ENCODE measurements around the gene GAS2L3.

The GAS2L3 gene

GRCh38 chr12:100661300-100661951 is 87.9 kb downstream of the GAS2L3 start:
- DNase-seq (ENCODE audit: extremely low spot score): no peak
- no peak for TF ChIP-seq LEF1 (IDR thresholded peaks at IDR 0.05; ENCODE audit: borderline replicate concordance)
- TF ChIP-seq FOXM1 (IDR thresholded peaks at IDR 0.05; ENCODE audit: borderline replicate concordance): no peak
- TF ChIP-seq NFRKB (IDR thresholded peaks at IDR 0.05): no peak
- no peak for TF ChIP-seq SUZ12 (IDR thresholded peaks at IDR 0.05)
- TF ChIP-seq ZNF384 (IDR thresholded peaks at IDR 0.05): no peak
- TF ChIP-seq PKNOX1 (IDR thresholded peaks at IDR 0.05): no peak
- CTCF ChIA-PET: no interaction called here
- POLR2A ChIA-PET: no interaction called here

- no peak for DNase-seq (ENCODE audit: extremely low spot score)
- no peak for TF ChIP-seq L3MBTL2 (conservative IDR thresholded peaks at IDR 0.05)
- no peak for TF ChIP-seq ARNT (IDR thresholded peaks at IDR 0.05)
- no peak for TF ChIP-seq ELF4 (IDR thresholded peaks at IDR 0.05)
- TF ChIP-seq PKNOX1 (IDR thresholded peaks at IDR 0.05): 0 out of 2 replicates have a peak, but pooled peaks have one; percentile 27
- CTCF ChIA-PET: no interaction called here
- POLR2A ChIA-PET: no interaction called here
Measured at GRCh38 chr12:100666588-100666987, 93.1 kb downstream of the GAS2L3 start.

- DNase-seq (ENCODE audit: extremely low spot score): peak; percentile 78
- POLR2A ChIA-PET: no interaction called here
- TF ChIP-seq PKNOX1 (IDR thresholded peaks at IDR 0.05) (no peak), FOXM1 (IDR thresholded peaks at IDR 0.05; ENCODE audit: borderline replicate concordance) (no peak), TARDBP (IDR thresholded peaks at IDR 0.05) (no peak), ZNF384 (IDR thresholded peaks at IDR 0.05) (no peak), BHLHE40 (IDR thresholded peaks at IDR 0.05; ENCODE audit: borderline replicate concordance) (no peak), HDGF (IDR thresholded peaks at IDR 0.05; ENCODE audit: borderline replicate concordance) (no peak), NFRKB (IDR thresholded peaks at IDR 0.05) (no peak)
- CTCF ChIA-PET: no interaction called here
Measured at GRCh38 chr12:100668945-100669536, 95.6 kb downstream of the GAS2L3 start.

- CTCF ChIA-PET: no interaction called here
- POLR2A ChIA-PET: no interaction called here
- no peak for DNase-seq (ENCODE audit: extremely low spot score)
- no peak for TF ChIP-seq FOXA1 (IDR thresholded peaks at IDR 0.05)
- TF ChIP-seq TARDBP (IDR thresholded peaks at IDR 0.05): no peak
- no peak for TF ChIP-seq SP1 (IDR thresholded peaks at IDR 0.05)
- no peak for TF ChIP-seq BHLHE40 (IDR thresholded peaks at IDR 0.05; ENCODE audit: borderline replicate concordance)
- no peak for TF ChIP-seq FOXM1 (IDR thresholded peaks at IDR 0.05; ENCODE audit: borderline replicate concordance)
- no peak for TF ChIP-seq L3MBTL2 (conservative IDR thresholded peaks at IDR 0.05)
- TF ChIP-seq FOXK2 (IDR thresholded peaks at IDR 0.05): no peak
- TF ChIP-seq ELF4 (IDR thresholded peaks at IDR 0.05): no peak
- no peak for TF ChIP-seq CTBP1 (IDR thresholded peaks at IDR 0.05; ENCODE audit: borderline replicate concordance)
- TF ChIP-seq HDGF (IDR thresholded peaks at IDR 0.05; ENCODE audit: borderline replicate concordance): no peak
- no peak for TF ChIP-seq PKNOX1 (IDR thresholded peaks at IDR 0.05)
- no peak for TF ChIP-seq NFRKB (IDR thresholded peaks at IDR 0.05)
- no peak for TF ChIP-seq SUZ12 (IDR thresholded peaks at IDR 0.05)
- TF ChIP-seq ZNF384 (IDR thresholded peaks at IDR 0.05): no peak
- TF ChIP-seq LEF1 (IDR thresholded peaks at IDR 0.05; ENCODE audit: borderline replicate concordance): no peak
- no peak for TF ChIP-seq ARNT (IDR thresholded peaks at IDR 0.05)
Measured at GRCh38 chr12:100669922-100670321, 96.4 kb downstream of the GAS2L3 start.

- POLR2A ChIA-PET: no interaction called here
- DNase-seq (ENCODE audit: extremely low spot score): peak; percentile 12
- TF ChIP-seq L3MBTL2 (conservative IDR thresholded peaks at IDR 0.05): no peak
- TF ChIP-seq PKNOX1 (IDR thresholded peaks at IDR 0.05): no peak
- TF ChIP-seq ARNT (IDR thresholded peaks at IDR 0.05): no peak
- no peak for TF ChIP-seq FOXK2 (IDR thresholded peaks at IDR 0.05)
- TF ChIP-seq BHLHE40 (IDR thresholded peaks at IDR 0.05; ENCODE audit: borderline replicate concordance): no peak
- TF ChIP-seq FOXM1 (IDR thresholded peaks at IDR 0.05; ENCODE audit: borderline replicate concordance): no peak
- TF ChIP-seq NFRKB (IDR thresholded peaks at IDR 0.05): no peak
- no peak for TF ChIP-seq SP1 (IDR thresholded peaks at IDR 0.05)
- TF ChIP-seq CTBP1 (IDR thresholded peaks at IDR 0.05; ENCODE audit: borderline replicate concordance): no peak
- TF ChIP-seq LEF1 (IDR thresholded peaks at IDR 0.05; ENCODE audit: borderline replicate concordance): no peak
- TF ChIP-seq SUZ12 (IDR thresholded peaks at IDR 0.05): no peak
- no peak for TF ChIP-seq HDGF (IDR thresholded peaks at IDR 0.05; ENCODE audit: borderline replicate concordance)
- no peak for TF ChIP-seq ELF4 (IDR thresholded peaks at IDR 0.05)
- no peak for TF ChIP-seq TARDBP (IDR thresholded peaks at IDR 0.05)
- TF ChIP-seq FOXA1 (IDR thresholded peaks at IDR 0.05): no peak
- CTCF ChIA-PET: interaction anchor here (1.1 to 1.2 kb wide), 2 partner anchors 8 to 49 kb away, joined by 3 to 4 read pairs; no protein-coding TSS in a partner anchor
Measured at GRCh38 chr12:100671396-100672074, 98.1 kb downstream of the GAS2L3 start.

All from HEK293T (cell line).